Uterus (tissue), 4 donors: ENCODE results near the gene CD81. TPM values are rescaled to one million over a fixed set of nuclear protein-coding genes. Genes with fewer than 3 reads are reported as not detected.

Source experiments
- DNase-seq, 2 donors: peaks; one replicate each; pipeline ENCODE4 v3.0.0-alpha.2; 2019 to 2020
- H3K27ac ChIP-seq, 2 donors: fragments of 200-600 bp; sonication (generic); 1 replicate in 1 of 2; 2 replicates in 1 of 2; pipeline ENCODE4 v1.5.1; 2016 to 2018
- H3K27me3 ChIP-seq, 2 donors: fragments of 200-600 bp; sonication (generic); one replicate each; pipeline ENCODE4 v1.5.1; 2018 to 2019; ENCODE audit warnings: control low read depth in 1 of 2
- H3K36me3 ChIP-seq, 2 donors: fragments of 200-600 bp; sonication (generic); one replicate each; pipeline ENCODE4 v1.5.1; 2019; ENCODE audit warnings: control low read depth in 1 of 2
- H3K4me1 ChIP-seq, 2 donors: fragments of 200-600 bp; sonication (generic); one replicate each; pipeline ENCODE4 v1.5.1; 2018 to 2019; ENCODE audit warnings: control low read depth in 1 of 2
- H3K4me3 ChIP-seq, 2 donors: fragments of 200-600 bp; sonication (generic); 1 replicate in 1 of 2; 2 replicates in 1 of 2; pipeline ENCODE4 v1.5.1; 2018 to 2019; ENCODE audit warnings: mild to moderate bottlenecking in 1 of 2
- H3K9me3 ChIP-seq, 2 donors: fragments of 200-600 bp; sonication (generic); one replicate each; pipeline ENCODE4 v1.5.1; 2019; ENCODE audit warnings: control low read depth in 1 of 2
- POLR2A ChIP-seq, 2 donors: fragments of 450-650 bp; IDR thresholded peaks; one replicate each; pipeline ENCODE4 v1.6.1; 2016; ENCODE audit warnings: antibody characterized with exemption in 2 of 2, mild to moderate bottlenecking in 1 of 2, moderate library complexity in 1 of 2
- intact Hi-C: fragments of 100-400 bp; cut with DNase I; formaldehyde crosslinking; loops from one replicate; pipeline ENCODE4 v1.15.1; 2023; ENCODE audit warnings: low total_unique reads
- total RNA-seq, 4 donors: library from RNA; depleted of rRNA in 3 of 4; stranded (reverse); fragments of >200 nt in 3 of 4; gene quantifications; one replicate each; pipeline versions ENCODE4 v1.1.0 to v1.2.4, GENCODE V29; 2014 to 2023
- TF ChIP-seq, protein P1 (sequence below), 4 experiments: fragments of 200-600 bp in 2 of 4; fragments of 450-650 bp in 2 of 4; sonication (generic) in 2 of 4; IDR thresholded peaks; one replicate each; pipeline ENCODE4 v1.5.1; 2016 to 2019; ENCODE audit warnings: antibody characterized with exemption in 4 of 4, mild to moderate bottlenecking in 2 of 4, moderate library complexity in 1 of 4
- donor health status: DM: yes; HTN: yes; CAD: no.

The CD81 gene
- total RNA-seq, 4 donors from 2014 or later, result 394 to 852 (median 626) TPM

DNA sequence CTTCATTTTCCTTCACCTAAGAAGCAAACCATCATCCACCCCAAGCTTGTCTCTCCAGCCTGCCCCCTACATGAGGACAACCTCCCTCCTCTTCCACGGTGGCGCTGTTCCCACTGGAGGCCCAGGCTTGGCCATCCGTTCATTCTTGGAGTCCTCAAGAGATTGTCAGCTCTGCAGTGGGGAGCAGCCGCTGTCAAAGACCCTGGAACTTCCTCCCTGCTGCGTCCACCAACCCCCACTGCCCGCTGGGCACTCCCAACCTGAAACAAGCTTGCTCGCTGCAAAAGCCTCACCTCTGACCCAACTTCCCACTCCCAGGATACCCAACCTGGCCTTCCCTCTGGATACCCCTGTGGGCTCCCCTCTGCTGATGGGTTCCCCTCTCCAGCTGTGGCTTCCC, 10.4 kb upstream of the CD81 start:
- H3K27ac ChIP-seq, result no peak overlapping the region
- DNase-seq, result no peak
- TF ChIP-seq, protein P1, sequence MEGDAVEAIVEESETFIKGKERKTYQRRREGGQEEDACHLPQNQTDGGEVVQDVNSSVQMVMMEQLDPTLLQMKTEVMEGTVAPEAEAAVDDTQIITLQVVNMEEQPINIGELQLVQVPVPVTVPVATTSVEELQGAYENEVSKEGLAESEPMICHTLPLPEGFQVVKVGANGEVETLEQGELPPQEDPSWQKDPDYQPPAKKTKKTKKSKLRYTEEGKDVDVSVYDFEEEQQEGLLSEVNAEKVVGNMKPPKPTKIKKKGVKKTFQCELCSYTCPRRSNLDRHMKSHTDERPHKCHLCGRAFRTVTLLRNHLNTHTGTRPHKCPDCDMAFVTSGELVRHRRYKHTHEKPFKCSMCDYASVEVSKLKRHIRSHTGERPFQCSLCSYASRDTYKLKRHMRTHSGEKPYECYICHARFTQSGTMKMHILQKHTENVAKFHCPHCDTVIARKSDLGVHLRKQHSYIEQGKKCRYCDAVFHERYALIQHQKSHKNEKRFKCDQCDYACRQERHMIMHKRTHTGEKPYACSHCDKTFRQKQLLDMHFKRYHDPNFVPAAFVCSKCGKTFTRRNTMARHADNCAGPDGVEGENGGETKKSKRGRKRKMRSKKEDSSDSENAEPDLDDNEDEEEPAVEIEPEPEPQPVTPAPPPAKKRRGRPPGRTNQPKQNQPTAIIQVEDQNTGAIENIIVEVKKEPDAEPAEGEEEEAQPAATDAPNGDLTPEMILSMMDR (IDR thresholded peaks at IDR 0.05), result no peak
- no peak for TF ChIP-seq POLR2A (IDR thresholded peaks at IDR 0.05)
- no peaks in the 10 kb centered on the region for H3K36me3 ChIP-seq
- H3K4me3 ChIP-seq, result no peak overlapping the region
- no peaks in the 10 kb centered on the region for H3K9me3 ChIP-seq
- no peaks in the 10 kb centered on the region for H3K27me3 ChIP-seq
- intact Hi-C loops, result no loop called here
- H3K4me1 ChIP-seq, result no peaks in the 10 kb centered on the region

DNA sequence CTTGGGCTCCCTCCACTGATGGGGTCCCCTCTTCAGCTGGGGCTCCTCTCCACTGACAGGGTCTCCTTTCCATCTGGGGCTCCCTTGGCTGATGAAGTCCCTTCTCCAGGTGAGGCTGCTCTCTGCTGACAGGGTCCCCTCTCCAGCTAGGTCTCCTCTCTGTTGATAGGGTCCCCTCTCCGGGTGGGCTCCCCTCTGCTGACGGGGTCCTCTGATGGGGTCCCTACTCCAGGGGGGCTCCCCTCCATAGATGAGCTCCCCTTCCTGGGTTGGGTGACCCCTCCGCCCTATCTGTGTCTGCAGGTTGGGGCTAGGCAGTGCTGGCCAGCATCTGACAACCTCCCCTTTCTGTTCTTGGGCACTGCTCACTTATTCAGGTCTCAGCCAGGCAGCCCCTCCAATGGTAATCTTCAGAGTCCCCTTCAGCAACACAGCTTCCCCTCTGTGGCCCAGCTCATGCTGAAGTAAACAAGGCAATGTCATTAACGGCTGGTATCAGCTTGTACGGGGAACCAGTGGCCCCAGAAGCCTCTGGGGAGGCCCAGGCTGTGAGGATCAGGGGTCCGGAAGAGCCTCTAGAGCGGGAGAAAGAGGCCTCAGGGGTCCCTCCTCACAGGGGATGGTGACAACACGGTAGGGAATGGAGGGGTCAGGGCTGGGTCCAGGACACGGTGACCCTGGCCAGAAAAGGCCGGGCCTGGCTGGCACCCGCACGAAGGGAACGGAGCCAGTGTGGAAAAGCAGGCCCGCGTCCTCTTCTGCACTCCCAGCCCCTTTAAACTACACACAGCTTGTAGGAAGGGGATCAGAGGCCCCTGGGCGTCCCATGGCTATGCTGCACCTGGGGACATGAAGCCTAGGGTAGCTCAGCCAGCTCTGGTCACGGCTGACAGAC, 9.6 kb upstream of the CD81 start:
- H3K27me3 ChIP-seq, result no peaks in the 10 kb centered on the region
- DNase-seq, result no peak
- no peaks in the 10 kb centered on the region for H3K36me3 ChIP-seq
- no peaks in the 10 kb centered on the region for H3K9me3 ChIP-seq
- H3K4me3 ChIP-seq, result no peak overlapping the region
- H3K4me1 ChIP-seq, result no peaks in the 10 kb centered on the region
- H3K27ac ChIP-seq, result no peak overlapping the region
- intact Hi-C loops, result no loop called here
- TF ChIP-seq, protein P1 (IDR thresholded peaks at IDR 0.05), result no peak
- TF ChIP-seq POLR2A (IDR thresholded peaks at IDR 0.05), result no peak

DNA sequence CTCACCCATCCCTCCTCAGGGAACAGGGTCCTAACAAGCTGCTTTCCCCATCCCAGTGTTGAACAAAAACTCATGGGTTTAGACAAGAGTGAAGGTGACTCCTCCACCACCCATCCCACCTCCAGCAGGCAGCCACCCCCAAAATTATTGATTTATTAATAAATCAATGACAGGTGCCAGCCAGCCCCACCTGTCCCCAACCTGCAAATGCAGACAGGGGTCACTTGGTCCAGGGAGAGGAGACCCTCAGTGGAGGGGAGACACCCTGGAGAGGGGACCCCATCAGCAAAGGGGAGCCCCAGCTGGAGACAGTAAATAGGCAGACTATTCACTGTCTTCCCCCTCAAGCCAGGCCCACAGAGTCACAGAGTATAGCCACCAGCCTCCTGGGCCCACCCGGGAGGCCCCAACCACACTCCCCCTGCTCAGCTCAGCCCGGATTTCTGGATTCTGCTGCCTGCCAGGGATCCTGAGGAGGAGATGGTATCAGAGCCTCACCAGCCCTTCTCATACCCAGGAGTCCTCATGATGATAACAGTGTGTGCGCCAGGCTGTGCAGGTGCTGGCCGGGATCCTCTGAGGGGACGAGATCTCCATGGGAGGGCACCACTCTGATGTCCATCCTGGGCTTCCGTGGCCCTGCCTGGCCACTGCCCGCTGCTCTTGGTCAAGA, 8.8 kb upstream of the CD81 start:
- H3K4me3 ChIP-seq, result no peak overlapping the region
- intact Hi-C loops, result no loop called here
- H3K9me3 ChIP-seq, result no peaks in the 10 kb centered on the region
- no peaks in the 10 kb centered on the region for H3K4me1 ChIP-seq
- H3K27ac ChIP-seq, result no peak overlapping the region
- TF ChIP-seq POLR2A (IDR thresholded peaks at IDR 0.05), result no peak
- TF ChIP-seq, protein P1 (IDR thresholded peaks at IDR 0.05), result no peak
- H3K36me3 ChIP-seq, result no peaks in the 10 kb centered on the region
- H3K27me3 ChIP-seq, result no peaks in the 10 kb centered on the region
- no peak for DNase-seq

DNA sequence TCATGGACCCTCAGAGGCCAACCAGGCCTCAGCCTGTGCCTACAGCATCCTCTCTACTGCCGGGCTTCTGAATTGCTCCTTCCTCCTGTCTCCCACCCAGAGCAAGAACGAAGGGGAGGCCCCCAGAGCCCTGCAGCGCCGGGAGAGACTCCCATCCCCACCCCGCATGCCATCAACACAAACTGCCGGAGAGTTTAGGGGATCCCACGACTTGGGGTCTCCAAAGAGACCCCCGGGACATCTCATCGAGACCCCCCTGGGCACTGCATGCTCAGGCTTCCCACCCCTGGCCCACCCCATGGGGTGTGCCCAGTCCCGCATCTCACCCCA, 8.3 kb upstream of the CD81 start:
- TF ChIP-seq POLR2A (IDR thresholded peaks at IDR 0.05), result no peak
- TF ChIP-seq, protein P1 (IDR thresholded peaks at IDR 0.05), result no peak
- intact Hi-C loops, result no loop called here

DNA sequence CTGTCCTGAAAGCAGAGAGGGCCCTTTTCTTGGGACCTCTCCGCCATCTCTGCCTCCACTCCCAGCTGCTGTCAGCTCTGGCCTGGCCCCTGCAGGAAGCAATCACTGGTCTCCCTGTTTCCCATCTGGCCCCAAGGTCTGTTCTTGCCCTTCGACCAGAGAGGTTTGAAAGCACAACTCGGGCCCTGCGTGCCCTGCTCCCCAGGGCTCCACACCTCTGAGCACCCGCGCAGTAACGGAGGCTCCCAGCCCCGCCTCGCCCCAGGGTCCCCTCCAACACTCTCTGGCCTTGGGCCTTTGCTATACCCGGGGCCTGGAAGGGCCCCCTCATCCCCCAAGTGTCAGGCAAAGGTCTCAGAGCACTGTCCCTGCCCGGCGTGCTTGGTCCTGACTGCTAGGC, 7.8 kb upstream of the CD81 start:
- Histone ChIP-seq H3K36me3 (no peaks in the 10 kb centered on the region), H3K27me3 (no peaks in the 10 kb centered on the region), H3K4me1 (no peaks in the 10 kb centered on the region), H3K4me3 (no peak overlapping the region), H3K27ac (no peak overlapping the region), H3K9me3 (no peaks in the 10 kb centered on the region)
- TF ChIP-seq, protein P1 (IDR thresholded peaks at IDR 0.05), result no peak
- no peak for TF ChIP-seq POLR2A (IDR thresholded peaks at IDR 0.05)
- no peak for DNase-seq
- intact Hi-C loops, result no loop called here

More for the DNA sequence above, 8.3 kb upstream of the CD81 start:
- H3K36me3 ChIP-seq, result no peaks in the 10 kb centered on the region
- no peaks in the 10 kb centered on the region for H3K27me3 ChIP-seq
- H3K4me3 ChIP-seq, result no peak overlapping the region
- H3K4me1 ChIP-seq, result no peaks in the 10 kb centered on the region
- no peaks in the 10 kb centered on the region for H3K9me3 ChIP-seq
- H3K27ac ChIP-seq, result no peak overlapping the region
- DNase-seq, result no peak
